ENCODE data around the gene DUSP9. TPM values are rescaled to one million over a fixed set of nuclear protein-coding genes. Genes with fewer than 3 reads are reported as not detected.

Gene DUSP9
- total RNA-seq, 1 experiment from 2014 or later, result 2.4 TPM

DNA sequence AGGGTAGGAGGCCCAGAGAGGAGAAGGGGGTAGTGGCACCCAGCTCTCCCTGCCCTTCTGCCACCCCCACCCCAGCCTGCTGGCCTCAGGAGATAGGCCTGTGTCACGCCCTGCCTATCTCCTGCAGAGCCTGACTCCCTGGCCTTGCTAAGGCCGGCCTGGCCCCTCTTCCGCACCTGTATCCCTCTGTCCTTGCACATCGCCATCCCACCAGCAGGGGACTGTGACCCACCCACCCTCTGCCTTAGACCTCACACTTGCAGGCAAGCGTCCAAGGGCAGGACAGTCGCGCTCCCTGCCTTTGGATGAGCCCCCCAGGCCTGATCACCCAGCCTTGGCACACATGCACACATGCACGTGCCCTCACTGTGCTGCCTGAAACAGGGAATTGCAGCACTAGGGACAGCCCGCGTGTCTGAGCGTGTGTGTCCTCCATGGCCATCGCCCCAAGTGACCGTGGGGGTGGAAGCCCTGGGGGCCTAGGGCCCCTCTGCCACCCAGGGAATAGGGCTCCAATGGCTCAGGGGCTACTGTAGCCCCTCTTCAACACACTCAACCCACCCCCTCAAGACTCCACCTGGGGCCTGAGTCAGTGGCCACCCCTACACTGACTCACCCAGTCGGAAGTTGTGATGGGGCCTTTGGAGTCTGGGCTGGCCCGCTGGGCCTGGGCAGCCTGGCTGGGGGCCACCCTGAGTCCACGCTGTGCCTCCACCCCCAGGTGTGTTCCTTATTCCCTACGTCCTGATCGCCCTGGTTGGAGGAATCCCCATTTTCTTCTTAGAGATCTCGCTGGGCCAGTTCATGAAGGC lies 42.9 kb downstream of the DUSP9 start:
- Histone ChIP-seq H3K27me3 (ENCODE audit: insufficient read depth, low read length) (no peaks in the 10 kb centered on the region), H3K56ac (ENCODE audit: insufficient read length, low read depth, low read length) (no peak overlapping the region), H2BK120ac (ENCODE audit: low read depth, low read length, poor library complexity, severe bottlenecking) (no peak overlapping the region), H3K27ac (ENCODE audit: insufficient read length, low read depth, low read length) (no peak overlapping the region), H4K8ac (replicated peaks; ENCODE audit: insufficient read length, low read depth, low read length) (no peak overlapping the region), H4K20me1 (ENCODE audit: control insufficient read depth, insufficient read depth, insufficient read length) (peaks cover 5% of the 10 kb centered on the region), H2BK20ac (ENCODE audit: low read depth, low read length, poor library complexity, severe bottlenecking) (no peak overlapping the region), H2BK12ac (ENCODE audit: insufficient read length, low read depth, low read length) (no peak overlapping the region), H3K4me1 (ENCODE audit: insufficient read depth, low read length) (no peaks in the 10 kb centered on the region; the same call in 1 of the 2 replicates), H3K23me2 (ENCODE audit: insufficient read length, low read depth, low read length, poor library complexity, severe bottlenecking) (no peaks in the 10 kb centered on the region), H3K23ac (ENCODE audit: insufficient read length, low read depth, low read length) (no peak overlapping the region), H3T11ph (ENCODE audit: low read length) (no peak overlapping the region), H2BK15ac (ENCODE audit: low read depth, low read length) (no peak overlapping the region), H2BK5ac (ENCODE audit: insufficient read length, low read length) (no peak overlapping the region), H3K79me1 (ENCODE audit: insufficient read depth, low read depth, low read length, poor library complexity, severe bottlenecking) (no peaks in the 10 kb centered on the region), H3K14ac (ENCODE audit: insufficient read depth, low read length) (no peak overlapping the region), H2AFZ (ENCODE audit: low read length) (no peak overlapping the region), H3K4ac (ENCODE audit: low read depth, low read length) (no peak overlapping the region), H3K9ac (ENCODE audit: extremely low read depth, insufficient read length, low read length) (no peak overlapping the region), H3K4me2 (ENCODE audit: insufficient read depth, insufficient read length, low read length) (peak overlapping the region; percentile 54), H3K18ac (ENCODE audit: insufficient read length, low read depth, low read length) (no peak overlapping the region), H3K9me3 (ENCODE audit: control insufficient read depth, low read depth, low read length) (peaks cover 6% of the 10 kb centered on the region), H4K91ac (ENCODE audit: insufficient read length, low read depth, low read length) (no peak overlapping the region), H3K79me2 (ENCODE audit: insufficient read depth, low read length) (no peaks in the 10 kb centered on the region; the same call in 1 of the 2 replicates), H2AK5ac (ENCODE audit: insufficient read length, low read length) (no peak overlapping the region), H4K5ac (ENCODE audit: insufficient read length, low read depth, low read length) (no peak overlapping the region)
- DNase-seq, result peak; percentile 59
- Mint-ChIP-seq H3K27me3 (ENCODE audit: low read depth) (0 out of 2 replicates have a peak, but pooled peaks cover 2% of the 10 kb centered on the region), H3K36me3 (ENCODE audit: insufficient read depth in 1 of 3, low read depth in 3 of 3) (peaks cover 18 to 43% (median 43%) of the 10 kb centered on the region in 3 experiments; a peak in 6 of 7 replicates), H3K4me1 (peaks cover 9 to 18% of the 10 kb centered on the region in 2 experiments), H3K27ac (no peak overlapping the region), H3K4me3 (peak overlapping the region; percentile 65 to 74), H3K9me3 (peaks cover 28 to 55% of the 10 kb centered on the region in 2 experiments)
- WGBS (ENCODE audit: extremely low coverage, insufficient read length, low lambda C conversion rate), result no CpG with 5 or more reads among the region's 19 CpGs
- TF ChIP-seq, protein P1, sequence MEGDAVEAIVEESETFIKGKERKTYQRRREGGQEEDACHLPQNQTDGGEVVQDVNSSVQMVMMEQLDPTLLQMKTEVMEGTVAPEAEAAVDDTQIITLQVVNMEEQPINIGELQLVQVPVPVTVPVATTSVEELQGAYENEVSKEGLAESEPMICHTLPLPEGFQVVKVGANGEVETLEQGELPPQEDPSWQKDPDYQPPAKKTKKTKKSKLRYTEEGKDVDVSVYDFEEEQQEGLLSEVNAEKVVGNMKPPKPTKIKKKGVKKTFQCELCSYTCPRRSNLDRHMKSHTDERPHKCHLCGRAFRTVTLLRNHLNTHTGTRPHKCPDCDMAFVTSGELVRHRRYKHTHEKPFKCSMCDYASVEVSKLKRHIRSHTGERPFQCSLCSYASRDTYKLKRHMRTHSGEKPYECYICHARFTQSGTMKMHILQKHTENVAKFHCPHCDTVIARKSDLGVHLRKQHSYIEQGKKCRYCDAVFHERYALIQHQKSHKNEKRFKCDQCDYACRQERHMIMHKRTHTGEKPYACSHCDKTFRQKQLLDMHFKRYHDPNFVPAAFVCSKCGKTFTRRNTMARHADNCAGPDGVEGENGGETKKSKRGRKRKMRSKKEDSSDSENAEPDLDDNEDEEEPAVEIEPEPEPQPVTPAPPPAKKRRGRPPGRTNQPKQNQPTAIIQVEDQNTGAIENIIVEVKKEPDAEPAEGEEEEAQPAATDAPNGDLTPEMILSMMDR (conservative IDR thresholded peaks at IDR 0.05), result peak; percentile 39; the same call in 2 of the 3 replicates
